ENCODE data around the gene SCG3. TPM values are rescaled to one million over a fixed set of nuclear protein-coding genes. Genes with fewer than 3 reads are reported as not detected.
A peak's percentile ranks its signal among the peaks of the same experiment; 100 is the strongest.

The SCG3 gene
- total RNA-seq, 1 experiment from 2014 or later: not detected

DNA sequence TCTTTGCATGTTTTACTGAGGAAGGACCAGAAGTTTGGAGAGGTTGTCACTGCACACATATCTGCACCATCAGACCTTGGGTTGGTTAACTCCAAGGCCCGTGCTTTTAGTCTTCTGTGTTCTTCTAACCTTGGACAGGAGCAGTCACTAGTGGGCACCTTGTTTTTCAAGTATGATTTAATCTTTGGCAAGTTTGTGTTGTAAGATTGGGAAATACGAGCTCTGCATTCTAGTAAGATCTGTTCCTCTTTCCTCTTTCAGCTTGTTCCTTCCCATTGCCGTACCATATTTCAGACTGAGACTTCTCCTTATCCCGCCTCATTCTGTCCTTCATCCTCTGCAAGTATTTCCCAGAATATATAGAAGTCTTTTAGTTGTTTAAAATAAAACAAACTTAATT lies 75.2 kb downstream of the SCG3 start:
- DNase-seq (ENCODE audit: low read depth): no peak

DNA sequence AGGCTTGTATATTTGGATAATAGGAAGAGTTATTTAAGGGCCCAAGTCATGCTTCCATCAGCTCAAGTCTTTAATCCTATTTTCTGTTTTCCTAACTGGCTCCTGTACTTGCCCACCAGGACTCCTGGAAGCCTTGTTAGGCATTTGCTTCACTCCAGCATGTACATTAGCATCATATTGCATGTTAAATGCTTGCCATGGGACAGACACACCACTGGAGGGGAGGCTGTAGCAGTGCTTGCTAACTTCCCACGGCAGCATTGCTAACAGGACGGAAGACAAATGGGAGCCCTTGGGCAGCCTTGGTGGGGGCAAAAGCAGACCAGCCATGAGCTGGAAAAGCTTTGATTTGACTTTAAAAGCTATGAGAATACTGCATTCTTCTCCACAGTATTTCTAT lies 76.1 kb downstream of the SCG3 start:
- no peak for DNase-seq (ENCODE audit: low read depth)

DNA sequence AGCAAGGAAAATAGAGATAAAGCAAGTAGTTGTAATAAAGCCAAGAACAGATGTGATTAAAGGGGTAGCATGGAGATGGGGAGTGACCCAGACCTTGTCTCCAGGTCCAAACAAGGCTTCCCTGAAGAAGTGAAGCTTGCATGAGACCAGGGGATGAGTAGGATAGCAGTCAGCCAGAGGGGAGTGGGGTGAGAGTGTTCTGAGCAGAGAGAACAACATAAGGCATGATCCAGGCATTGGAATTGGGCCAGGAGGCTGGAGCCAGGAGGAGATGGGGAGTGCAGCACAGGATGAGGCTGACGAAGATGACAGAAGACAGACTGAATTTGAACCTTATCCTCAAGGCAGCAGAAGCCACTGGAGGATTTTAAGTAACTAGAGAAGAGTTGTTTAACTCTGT lies 77.3 kb downstream of the SCG3 start:
- peak; percentile 64 for DNase-seq (ENCODE audit: low read depth)

DNA sequence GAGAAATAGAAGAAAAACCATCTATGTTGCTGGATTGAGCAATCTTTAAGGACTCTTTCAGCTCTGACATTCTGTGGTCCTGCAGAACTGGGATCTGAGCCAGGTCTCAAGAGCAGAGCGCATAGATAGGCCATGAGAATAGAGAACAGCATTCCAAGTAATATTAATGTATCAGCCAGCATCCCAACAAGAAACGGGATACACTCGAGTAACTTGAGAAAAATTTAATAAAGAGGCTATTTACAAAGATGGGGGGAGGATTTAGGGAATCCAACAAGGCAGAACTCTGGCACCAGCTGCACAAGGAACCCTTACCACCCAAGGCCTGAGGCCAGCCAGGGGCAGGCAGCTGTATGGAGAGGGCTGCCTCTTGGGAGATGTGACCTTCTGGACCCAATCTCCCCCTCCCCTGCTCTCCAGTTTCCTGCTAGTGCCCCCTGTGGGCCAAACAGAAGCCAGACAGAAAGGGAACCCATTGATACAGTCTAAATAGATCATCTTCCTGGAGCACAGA lies 78.3 kb downstream of the SCG3 start:
- DNase-seq (ENCODE audit: low read depth): peak; percentile 60

DNA sequence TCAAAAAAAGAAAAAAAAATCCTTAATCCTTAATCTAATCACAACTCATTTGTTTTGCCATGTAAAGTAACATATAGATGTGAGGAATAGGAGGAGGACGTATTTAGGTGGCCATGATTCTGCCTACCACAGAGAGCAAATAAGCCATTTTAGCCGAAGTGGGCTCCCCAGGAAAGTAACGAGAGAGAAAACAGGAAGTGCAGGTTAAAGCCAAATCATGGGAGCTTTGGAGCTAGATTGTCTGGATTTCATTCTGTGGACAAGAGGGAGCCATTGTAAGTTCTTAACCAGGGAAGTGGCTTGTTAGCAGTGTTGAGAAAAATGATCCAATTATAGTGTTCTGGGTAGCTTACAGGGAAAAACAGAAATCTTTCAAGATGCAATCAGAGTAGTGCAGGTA lies 79.5 kb downstream of the SCG3 start:
- no peak for DNase-seq (ENCODE audit: low read depth)

DNA sequence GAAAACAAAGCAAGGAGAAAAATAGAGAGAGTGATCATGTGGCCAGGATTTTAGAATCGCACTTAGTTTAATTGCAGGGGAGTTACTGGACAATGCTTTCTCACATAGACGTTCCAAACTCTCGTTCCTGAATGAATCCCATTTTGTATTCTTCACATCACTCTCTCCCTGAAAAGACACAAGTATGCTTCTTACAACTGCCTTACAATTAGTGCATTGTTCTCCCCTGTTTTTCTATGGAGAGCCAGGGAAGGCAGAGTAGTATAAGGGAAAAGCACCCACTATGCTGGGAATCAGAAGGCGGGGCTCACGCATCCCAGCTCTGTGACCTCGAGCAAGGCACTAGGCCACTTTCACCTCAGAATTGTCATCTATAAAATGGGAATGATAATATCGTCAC lies 84.4 kb downstream of the SCG3 start:
- DNase-seq (ENCODE audit: low read depth): no peak

DNA sequence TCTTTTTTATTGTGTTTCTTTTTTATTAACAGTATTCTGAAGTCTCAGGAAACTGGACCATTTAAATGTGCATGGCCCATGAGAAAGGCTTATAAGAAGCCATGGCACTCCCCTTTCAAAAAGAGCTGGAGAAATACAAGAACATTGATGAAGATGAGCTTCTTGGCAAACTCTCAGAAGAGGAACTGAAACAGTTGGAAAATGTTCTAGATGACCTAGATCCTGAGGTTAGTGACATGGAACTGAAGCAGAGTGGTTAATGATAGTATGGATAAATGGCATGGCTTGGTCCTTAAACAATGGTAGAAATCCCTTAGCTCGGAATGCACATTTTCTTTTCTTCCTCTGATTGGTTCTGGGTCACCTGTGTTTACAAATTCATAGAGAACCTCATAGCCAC lies 85.0 kb downstream of the SCG3 start:
- DNase-seq (ENCODE audit: low read depth): no peak

DNA sequence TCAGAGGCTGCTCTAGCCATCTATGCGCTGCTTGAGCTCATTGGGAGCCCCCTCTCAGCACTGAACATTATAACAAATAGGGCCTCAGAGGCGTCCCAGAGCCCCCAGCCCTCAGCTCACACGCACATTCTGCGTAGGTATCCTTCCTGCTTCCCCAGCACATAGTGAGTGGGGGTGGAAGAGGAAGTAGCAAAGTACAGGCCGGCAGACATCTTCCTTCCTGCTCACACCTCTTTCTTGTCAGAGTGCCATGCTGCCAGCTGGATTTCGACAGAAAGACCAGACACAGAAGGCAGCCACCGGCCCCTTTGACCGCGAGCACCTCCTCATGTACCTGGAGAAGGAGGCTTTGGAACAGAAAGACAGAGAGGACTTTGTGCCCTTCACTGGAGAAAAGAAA lies 86.7 kb downstream of the SCG3 start:
- no peak for DNase-seq (ENCODE audit: low read depth)

Other genes with a start within 250 kb of the SCG3 start
- 9.6 and 10.7 TPM in 2 replicates for gene DMXL2, start 58.7 kb upstream of the SCG3 start, total RNA-seq (2014; rRNA removed; shearing (Covaris generic))
- 16.5 and 19.3 TPM in 2 replicates for gene LYSMD2, start 56.2 kb downstream of the SCG3 start, total RNA-seq (2014; rRNA removed; shearing (Covaris generic))
- 0.73 and 2.2 TPM in 2 replicates for gene TMOD2, start 70.1 kb downstream of the SCG3 start, total RNA-seq (2014; rRNA removed; shearing (Covaris generic))
- 41.1 and 47.6 TPM in 2 replicates for gene TMOD3, start 148.2 kb downstream of the SCG3 start, total RNA-seq (2014; rRNA removed; shearing (Covaris generic))